CD4-positive, alpha-beta T cell treated with Interleukin-15 for 4 hours (primary cell): Measurements from ENCODE around the gene CCSER1.

Experiments
- DNase-seq: peaks from one replicate; pipeline ENCODE4 v3.0.0-alpha.2; 2020; ENCODE audit warnings: low spot score

Gene CCSER1

DNA sequence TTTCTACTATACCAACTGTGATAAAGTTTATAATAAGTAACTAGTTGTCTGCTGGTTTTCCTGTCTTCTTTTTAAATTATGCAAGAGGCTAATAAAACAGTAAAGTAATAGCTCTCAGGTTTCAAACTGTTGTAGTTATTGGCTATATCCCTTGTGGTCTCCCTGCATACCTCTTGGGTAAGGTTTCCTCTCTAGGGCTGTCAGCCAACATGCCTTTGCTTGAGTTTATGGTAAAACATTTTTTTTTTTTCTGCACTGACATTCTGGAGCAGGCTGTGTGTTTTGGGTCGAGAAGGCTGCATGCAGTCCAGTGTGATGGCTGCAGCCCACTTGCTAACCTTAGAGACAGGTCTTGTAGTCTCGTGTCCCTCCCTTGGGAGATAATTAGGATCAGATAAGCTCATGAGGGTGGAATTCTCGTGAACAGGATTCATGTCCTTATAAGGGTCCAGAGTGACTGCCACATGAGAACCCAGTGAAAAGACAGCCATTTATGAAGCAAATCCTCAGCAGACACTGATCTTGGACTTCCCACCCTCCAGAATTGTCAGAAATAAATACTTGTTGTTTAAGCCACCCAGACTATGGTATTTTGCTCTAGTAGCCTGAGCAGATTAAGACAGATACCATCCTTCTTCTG lies 831.2 kb downstream of the CCSER1 start:
- no peak for DNase-seq

DNA sequence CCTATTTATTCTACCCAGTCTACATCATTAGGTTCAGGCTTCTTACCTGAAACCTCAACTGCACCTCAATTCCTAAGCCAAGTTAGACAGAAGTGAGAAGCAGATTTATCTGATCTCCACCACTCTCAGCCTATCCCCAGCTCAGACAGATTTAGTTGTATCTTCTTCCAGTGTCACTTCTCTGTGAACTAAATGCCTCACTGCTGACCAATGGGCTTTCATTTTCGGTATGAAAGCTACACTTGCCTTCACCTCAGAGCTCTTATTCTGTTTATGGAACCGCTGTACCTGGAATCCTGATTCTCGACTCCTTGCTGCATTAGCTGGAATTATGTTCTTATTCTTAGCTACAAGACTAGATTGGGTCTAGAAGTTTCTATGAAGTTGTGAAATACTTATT lies 833.2 kb downstream of the CCSER1 start:
- DNase-seq: no peak

DNA sequence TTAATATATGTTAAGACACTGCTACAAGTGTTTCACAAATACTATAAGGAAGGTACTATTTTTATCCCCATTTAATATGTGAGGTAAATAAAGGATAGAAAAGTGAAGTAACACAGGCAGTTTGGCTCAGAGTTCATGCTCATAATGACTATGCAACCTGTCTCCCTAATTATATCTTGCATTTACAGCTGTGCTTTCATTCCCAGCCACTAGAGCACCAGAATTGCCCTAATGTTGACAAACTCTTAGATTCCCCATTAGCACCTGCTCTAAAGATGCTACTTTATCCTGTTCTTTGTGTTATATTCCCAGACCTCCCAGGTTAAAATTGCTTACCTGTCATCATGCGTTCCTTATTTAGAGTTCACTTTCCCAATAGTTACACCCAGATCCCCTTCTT lies 833.6 kb downstream of the CCSER1 start:
- DNase-seq: no peak

DNA sequence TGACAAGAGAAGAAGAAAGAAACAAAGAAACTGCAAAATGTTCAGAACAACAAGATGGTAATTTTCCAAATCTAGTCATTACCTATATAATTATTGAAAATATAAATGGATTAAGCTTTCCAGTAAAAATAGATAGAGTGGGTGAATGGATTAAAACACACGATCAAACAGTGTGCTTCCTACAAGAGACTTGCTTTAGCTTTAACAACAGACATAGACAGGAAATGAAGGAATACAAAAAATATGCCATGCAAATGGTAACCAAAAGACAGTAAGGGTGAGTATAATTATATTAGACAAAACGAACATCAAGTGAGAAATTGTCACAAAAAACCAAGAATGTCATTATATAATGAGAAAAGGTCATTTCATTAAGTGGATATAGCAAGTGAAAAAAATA lies 842.8 kb downstream of the CCSER1 start:
- no peak for DNase-seq

DNA sequence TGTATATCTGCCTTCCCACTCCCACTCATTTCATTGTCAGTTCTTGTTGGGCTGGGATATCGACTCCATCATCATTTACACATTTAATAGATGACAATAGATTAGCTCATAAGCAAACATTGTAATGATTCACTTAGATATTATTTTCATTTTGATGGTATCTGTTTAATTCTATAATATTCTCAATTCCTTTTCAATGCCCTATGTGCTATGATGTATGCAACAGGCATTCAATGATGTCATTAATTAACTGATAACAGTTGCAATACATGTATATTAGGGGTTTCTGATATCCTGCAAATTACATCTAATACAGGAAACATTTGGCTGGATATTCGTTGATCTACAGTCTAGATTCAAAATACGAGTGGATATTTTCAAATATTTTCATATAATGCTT lies 850.5 kb downstream of the CCSER1 start:
- DNase-seq: no peak

DNA sequence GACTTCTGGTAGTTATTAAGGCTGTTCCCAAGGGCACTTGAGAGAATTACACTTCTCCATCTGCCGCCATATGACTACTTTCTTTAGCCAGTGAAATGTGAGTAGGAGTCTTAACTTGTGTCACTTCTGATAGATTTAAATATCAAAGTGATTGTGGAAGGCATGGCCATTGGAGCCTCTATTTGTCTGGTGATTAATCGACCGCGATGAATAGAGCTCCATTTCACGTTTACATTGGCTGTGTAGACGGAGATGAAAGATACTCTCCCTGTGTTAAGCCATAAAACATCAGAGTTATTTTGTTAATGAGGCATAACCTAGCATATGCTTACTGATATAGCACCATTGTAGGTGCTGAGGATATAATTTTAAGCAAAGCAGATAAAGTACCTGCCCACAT lies 852.4 kb downstream of the CCSER1 start:
- DNase-seq: no peak

DNA sequence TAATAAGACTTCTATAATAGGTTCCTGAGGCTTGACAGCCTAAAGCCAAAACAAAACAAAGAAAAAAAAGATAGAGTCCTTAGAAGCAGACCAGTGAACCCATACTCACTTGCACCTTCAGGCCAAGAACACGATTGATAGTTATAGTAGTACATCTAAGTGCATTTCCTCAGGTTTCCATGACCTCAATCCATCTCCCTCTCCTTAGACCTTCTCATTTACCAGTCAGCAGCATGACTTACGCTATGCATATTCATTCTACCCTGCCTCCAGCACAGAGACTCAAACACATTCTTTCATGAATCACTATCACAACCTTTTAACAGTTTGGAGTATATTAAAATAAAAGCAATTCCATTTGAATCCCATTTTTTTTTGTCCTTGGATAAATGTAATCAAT lies 855.6 kb downstream of the CCSER1 start:
- no peak for DNase-seq

DNA sequence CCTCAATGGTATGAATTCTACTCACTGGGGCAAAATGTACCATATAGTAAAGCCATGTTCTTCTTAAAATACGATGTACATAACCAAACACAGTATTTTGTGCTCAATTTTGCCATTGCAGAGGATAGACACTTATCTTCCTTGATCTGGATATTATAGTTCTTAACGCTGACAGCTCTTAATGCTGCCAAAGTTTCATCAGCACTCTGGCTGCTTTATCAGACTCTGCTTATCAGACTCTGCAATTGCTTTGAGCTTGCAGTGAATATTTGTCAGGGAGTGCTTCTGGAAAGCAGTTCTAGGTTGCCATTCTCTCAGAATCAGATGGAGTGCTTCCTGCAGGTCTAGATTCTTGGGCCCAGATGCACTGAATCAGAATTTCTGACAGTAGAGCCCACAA lies 863.1 kb downstream of the CCSER1 start:
- DNase-seq: no peak

DNA sequence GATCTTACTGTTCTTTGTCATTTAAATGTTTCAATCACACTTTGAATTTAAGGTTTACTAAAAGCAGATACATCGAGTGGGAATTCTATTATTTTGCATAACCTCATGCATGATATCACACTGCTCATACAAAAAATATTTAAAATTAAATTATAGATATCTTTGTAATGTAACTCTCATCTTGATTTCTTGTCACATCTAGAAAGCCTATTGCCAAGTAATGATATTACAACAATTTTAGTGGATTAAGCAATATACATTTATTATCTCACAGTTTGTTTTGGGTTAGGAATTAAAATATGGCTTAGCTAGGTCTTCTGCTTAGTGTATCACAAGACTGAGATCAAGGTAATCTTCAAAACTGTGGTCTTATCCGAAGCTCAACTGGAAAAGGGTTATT lies 865.0 kb downstream of the CCSER1 start:
- DNase-seq: no peak

DNA sequence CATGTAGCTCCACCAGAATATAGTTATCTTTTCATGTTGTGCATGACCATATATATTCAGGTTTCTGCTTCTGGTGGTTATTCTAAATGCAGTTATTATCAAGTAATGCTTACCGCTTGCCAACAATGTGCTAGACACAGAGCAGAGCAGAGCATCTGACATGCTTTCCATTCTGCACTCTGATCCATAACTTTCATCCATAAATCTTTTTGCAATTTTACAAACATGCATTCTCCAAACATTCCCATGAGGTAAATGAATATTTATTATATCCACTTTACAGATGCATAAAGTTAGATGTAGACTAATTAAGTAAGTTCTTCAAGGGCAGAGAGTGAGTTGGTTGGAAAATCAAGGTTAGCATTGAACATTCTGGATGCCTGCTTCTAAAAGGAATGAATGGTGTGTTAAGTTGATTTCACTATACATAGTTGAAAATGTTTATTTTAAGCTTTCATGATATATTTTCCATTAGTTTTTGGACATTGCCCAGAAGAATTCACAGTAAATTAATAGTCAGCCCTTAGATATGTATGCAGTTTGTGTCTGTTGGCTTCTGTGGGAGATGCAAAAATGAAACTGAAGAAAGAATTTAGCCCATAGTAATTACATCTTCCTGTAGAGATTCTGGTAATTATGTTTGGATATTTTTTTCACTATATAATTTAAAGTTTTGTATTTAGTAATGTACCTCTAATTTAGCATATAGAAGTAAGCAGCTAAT lies 867.8 kb downstream of the CCSER1 start:
- no peak for DNase-seq

DNA sequence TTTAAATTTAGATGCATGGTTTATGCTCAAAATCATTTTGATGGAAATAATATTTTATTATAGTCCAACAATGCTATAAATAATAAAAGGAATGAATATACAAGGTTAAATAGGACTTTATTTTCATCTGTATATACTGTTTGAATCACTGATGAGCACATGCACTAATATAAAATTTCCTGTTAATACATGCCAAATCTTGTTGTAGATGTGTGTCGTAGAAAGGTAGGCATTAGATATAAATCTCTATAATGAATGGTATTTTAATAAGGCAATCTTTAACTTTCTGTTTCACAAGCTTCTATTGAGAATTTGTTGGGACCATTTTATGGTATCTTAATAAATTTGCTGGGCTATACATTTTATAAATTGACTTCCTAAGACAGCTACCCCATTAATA lies 868.8 kb downstream of the CCSER1 start:
- DNase-seq: no peak

DNA sequence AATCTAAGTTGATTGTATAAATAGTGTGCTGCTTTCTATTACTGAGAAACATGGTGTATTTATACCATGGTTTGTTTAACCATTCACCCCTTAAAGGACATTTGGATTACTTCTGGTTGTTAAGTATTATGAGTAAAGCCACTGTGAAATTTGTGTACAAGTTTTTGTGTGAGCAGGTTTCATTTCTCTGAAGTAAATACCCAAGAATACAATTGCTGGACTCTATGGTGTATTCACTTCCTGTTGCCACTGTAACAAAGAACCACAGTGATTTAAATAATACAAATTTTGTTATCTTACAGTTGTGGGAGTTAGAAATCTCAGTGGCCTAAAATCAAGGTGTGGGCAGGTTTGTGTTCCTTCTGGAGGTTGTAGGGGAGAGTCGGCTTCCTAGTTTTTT lies 869.6 kb downstream of the CCSER1 start:
- no peak for DNase-seq

DNA sequence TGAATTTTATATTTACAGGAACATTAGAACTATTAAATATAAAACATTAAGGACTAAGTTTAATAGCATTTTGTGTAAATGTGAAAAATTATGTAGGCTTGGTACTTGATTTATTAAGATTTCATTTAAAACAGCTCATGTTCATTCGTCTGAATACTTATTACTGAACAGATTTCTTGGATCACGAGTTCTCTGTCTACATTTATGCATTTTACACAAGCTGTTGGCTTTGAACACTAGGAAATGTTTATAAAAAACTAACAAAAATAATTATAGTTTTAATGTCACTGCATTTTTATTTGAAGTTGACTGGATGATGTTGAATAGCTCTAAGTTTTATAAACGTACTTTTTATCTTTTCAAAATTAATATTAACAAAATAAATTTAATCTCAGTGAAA lies 888.7 kb downstream of the CCSER1 start:
- no peak for DNase-seq

DNA sequence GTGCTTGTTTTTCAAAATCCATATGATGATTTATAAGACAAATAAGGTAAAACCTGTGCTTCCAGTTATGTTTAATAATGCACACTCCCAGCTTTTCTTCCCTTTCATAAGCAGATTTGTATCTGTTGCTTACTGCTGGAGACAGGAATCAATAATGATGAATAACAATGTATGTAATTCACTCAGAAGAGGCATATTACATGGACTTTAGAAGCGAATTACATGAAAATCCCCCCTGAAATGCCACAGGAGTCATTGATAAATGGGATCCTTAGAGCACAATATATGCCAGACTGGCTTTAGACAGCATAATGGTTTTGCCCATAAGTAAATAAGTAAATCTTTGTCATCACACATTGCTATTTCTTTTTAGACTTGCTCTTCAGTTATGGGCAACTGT lies 892.3 kb downstream of the CCSER1 start:
- DNase-seq: no peak

DNA sequence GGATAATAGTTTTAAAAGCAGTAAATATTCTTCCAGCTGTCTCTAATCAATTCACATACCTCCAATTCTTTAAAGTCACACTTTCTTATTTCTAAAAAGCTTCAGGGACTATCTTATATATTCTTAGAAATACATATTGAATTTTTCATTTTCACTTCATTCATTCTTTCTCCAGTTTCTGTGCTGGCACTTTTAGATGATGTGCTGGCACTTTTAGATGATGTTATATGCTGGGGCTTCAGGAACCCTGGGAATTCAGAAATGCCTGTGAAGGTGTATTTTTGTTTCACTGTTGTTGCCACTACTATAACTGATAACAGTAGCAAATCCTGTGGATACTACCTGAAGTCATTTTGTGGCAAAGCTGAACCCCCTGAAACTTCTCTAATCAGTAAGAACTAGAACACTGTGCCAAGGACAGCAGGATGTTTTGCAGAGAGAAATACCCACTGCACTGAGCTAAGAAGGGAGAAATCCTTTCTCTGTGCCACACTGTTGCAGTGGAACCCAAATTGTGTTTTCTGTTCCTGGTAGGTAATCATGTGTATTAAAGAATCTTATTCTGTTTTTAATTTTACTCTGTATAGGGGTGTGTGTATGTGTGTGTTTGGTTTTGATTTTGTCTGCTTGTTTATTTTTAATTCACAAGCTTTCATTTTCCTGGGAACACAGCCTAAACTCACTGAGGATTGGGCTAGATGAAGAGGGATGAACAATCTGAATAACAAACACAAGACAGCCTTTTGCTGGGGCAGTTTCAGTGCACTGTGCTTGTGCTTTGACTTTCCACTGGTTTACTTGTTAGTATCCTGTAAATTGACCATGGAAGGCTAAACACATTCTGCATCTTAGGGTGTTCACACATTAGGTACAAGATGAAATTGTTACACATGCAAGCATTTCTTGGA lies 898.3 kb downstream of the CCSER1 start:
- DNase-seq: no peak

DNA sequence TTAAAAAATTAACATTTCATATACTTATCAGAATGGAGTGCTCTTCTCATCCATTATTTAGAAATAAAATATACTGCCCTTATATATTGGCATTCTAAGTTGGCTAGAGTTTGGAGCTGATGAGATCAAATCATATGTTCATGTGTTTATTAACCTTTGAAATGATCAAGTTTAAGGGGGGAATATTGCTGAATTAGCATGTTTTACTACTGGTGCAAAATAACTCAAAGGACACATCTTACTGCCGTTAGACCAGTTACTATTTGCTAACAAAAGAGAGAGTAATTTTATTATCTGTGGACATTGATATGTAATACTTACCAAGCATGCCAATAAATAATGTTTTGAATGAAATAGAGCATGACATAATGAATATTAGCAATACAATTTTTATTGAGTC lies 901.0 kb downstream of the CCSER1 start:
- DNase-seq: no peak

DNA sequence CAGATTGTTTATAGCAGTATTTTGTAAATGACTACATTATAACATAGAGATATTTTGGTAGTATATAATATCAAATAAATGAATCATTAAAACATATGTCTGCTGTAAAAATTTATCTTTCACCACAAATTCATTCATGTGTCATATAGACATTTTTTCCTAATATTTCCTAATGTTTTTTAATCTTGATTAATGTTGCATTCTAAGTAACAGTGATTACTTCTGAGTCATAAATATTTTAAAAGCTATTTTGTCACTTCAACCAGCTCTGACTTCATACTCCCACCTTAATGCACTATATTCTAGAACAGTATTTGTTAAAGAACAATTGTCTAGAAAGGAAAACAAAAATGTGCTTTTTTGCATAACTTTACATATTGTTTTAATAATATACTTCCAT lies 904.6 kb downstream of the CCSER1 start:
- DNase-seq: no peak

DNA sequence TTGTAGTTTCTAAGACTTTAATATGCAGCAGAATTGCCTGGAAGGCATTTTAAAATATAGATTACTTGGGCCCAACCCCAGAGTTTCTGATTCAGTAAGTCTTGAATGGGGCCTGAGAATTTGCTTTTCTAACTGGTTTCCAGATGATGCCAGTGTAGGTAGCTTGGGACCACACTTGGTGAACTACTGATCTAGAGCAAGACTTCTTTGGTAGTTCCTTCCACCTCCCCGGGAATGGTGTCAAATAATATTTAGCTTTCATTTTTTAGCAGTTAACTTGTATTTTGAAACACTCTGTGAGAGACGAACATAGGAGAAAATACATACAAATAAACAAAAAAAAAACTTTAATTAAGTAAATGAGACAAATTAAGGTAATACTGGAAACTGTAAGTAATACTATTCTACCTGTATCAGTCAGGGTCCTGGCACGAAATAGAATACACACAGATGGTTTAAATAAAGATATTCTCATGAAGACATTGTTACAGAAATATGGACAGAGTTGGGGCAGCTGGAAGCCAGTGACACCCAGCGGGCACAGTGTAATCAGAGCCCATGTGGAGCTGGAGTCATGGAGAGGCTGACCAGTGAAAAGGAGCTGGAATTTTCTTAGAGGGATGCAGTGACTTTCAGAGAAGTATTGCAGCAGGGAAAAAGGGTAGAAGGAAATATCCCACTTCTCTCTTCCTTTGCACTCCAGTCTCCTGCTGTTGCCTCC lies 905.7 kb downstream of the CCSER1 start:
- DNase-seq: no peak

DNA sequence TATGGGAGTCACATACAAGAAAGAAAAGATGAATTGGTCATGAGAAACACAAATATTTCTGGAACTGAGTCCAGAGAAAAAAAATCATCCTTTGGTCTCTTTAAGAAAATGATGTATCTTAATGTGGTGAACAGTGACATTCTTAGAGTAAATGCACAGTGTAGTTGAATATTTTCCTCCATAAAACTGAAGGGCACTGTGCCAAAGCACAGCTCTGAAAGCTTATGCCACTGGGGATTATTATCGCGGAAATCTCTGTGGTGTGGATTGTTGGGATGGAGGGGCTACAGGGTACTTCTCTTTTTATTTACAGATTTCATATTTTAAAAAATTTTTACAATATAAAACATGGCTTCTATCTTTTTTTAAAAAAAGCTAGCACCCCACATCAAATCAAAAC lies 908.1 kb downstream of the CCSER1 start:
- DNase-seq: no peak

DNA sequence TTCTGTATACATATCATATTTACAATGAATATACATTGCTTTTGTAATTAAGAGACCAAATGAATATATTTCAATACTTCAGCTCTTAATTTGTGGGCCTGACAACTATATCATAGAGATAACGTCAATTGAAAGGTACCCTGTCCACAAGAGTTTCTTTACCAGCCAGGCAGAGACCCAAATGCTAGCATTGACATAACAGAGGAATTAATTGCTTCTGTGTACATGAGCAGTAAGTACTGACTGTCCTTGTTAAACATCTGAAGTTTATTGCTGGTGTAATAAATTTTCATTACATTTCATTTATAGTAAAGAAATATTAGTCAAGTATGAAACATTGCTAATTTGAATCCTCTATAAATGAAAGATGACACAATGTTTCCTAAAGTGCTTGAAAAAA lies 910.8 kb downstream of the CCSER1 start:
- no peak for DNase-seq

DNA sequence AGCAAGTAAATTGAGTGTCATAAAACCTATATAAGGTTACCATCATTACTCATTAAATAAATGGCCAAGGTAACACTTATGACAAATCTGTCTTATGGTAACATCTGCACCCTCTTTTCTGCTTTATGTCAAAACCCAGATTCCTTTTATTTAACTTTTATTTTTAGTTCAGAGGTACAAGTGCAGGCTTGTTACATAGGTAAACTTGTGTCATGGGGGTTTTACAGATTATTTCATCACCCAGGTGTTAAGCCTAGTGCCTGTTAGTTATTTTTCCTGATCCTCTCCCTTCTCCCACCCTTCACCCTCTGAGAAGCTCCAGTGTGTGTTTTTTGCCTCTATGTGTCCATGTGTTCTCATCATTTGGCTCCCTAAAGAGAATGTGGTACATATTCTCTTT lies 930.7 kb downstream of the CCSER1 start:
- DNase-seq: no peak

DNA sequence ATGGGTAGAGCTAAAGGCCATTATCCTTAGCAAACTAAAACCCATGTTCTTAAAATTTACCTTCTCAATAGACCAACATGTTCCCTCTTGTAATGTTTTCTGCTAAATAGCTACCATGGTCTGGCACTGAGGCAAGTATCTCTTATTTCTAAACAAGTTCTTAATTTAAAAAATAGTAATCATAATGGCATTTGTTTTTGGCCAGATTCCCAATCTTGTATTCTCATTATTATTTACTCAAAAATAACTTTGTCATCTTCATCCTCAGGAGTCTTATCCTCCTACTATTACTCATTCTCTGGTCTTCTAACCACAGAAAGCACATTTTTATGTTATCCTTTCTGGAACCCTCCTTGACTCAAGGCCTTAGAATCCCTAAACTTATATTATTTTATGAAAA lies 931.2 kb downstream of the CCSER1 start:
- no peak for DNase-seq
